Spinal cord (tissue), 10 donors: ENCODE data around the gene HKDC1. TPM values are rescaled to one million over a fixed set of nuclear protein-coding genes. Genes with fewer than 3 reads are reported as not detected.

ENCODE experiments used
- DNase-seq, 6 donors: peaks; one replicate each; pipeline versions ENCODE4 v3.0.0 to v3.0.0-alpha.2; 2013 to 2015; ENCODE audit warnings: low spot score in 6 of 6, low read depth in 4 of 6
- H3K27ac ChIP-seq: one replicate; pipeline ENCODE4 v1.5.1; 2013; ENCODE audit warnings: low read depth, low read length, control low read depth
- H3K27me3 ChIP-seq: one replicate; pipeline ENCODE4 v1.6.1; 2013; ENCODE audit warnings: low read length; ENCODE audit not compliant: control insufficient read depth, insufficient read depth
- H3K36me3 ChIP-seq: one replicate; pipeline ENCODE4 v1.6.1; 2013; ENCODE audit warnings: low read length; ENCODE audit not compliant: control insufficient read depth, insufficient read depth
- H3K4me1 ChIP-seq: one replicate; pipeline ENCODE4 v1.6.1; 2013; ENCODE audit warnings: low read length; ENCODE audit not compliant: control insufficient read depth, insufficient read depth
- H3K4me3 ChIP-seq: one replicate; pipeline ENCODE4 v1.5.1; 2013; ENCODE audit warnings: low read depth, low read length, control low read depth
- H3K9me3 ChIP-seq: one replicate; pipeline ENCODE4 v1.6.1; 2013; ENCODE audit warnings: low read length; ENCODE audit not compliant: control insufficient read depth, insufficient read depth
- WGBS: methylation state at CpG from one replicate; pipeline ENCODE4 v1.1.5; 2013; ENCODE audit warnings: missing lambda C conversion rate; ENCODE audit not compliant: insufficient coverage; 5-methylcytosine and 5-hydroxymethylcytosine counted together
- polyA plus RNA-seq, 2 donors: library from polyadenylated mRNA; unstranded; fragments of 120-200 nt; gene quantifications; one replicate each; pipeline ENCODE4 v1.2.1, GENCODE V29; 2013; ENCODE audit not compliant: insufficient read length in 2 of 2
- total RNA-seq, 2 donors: library from RNA; depleted of rRNA in 1 of 2; stranded (reverse); fragments of 120-200 nt in 1 of 2; fragments of >200 nt in 1 of 2; gene quantifications; one replicate each; pipeline versions ENCODE4 v1.2.3 to v1.2.4, GENCODE V29; 2013 to 2014
- donor health status: healthy.

The HKDC1 gene
- total and polyA plus RNA-seq, 4 donors = 0.89 to 2.2 (median 1.7) TPM

DNA sequence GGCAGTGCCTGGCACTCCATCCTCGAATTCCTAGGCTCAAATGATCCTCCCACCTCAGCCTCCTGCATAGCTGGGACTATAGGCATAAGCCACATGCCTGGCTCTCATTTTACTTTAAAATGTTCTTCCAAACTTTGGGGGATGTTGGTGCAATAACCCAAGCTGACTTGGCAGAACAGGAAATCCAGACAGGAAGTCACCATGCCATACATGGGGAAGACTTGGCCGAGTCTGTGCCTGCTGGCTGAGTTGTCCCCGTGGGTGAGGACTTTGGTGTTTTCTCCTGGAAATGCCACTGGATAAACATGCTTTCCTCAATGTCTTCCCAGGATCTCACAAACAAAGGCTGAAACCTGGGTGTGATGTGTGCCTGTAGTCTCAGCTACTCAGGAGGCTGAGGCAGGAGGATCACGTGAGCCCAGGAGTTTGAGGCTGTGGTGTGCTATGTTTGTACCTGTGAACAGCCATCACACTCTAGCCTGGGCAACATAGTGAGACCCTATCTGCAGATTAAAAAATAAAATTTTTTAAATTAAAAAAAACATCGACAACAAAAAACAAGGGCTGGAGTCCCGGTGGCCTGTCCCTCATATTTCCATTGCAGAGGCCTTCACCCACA lies 19.8 kb downstream of the HKDC1 start:
- Histone ChIP-seq H3K4me1 (peaks cover 11% of the 10 kb centered on the region), H3K36me3 (no peaks in the 10 kb centered on the region), H3K27ac (no peak overlapping the region), H3K27me3 (peaks cover 4% of the 10 kb centered on the region), H3K9me3 (no peaks in the 10 kb centered on the region), H3K4me3 (no peak overlapping the region)
- no peak for DNase-seq
- WGBS = 92% methylated on average over 5 of the region's 6 CpGs

DNA sequence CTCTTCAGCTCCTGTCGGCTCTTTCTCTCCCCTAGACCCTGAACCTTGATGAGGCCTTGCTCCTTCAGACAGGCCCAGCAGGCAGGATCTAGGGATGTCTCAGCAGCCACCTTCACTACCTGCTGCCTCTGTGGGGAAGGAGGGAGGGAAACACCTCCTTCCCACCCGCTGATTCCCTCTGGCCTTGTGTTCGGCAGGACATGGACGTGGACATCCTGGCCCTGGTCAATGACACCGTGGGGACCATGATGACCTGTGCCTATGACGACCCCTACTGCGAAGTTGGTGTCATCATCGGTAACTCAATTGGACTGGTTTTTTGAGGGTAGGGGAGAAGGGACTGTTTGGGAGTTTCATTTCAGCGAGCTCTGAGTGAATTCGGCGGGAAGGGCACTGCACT lies 20.3 kb downstream of the HKDC1 start:
- WGBS = 96% methylated on average over 6 of the region's 11 CpGs
- H3K27ac ChIP-seq = no peak overlapping the region
- no peak overlapping the region for H3K4me3 ChIP-seq
- H3K36me3 ChIP-seq = no peaks in the 10 kb centered on the region
- H3K4me1 ChIP-seq = peaks cover 11% of the 10 kb centered on the region
- peaks cover 4% of the 10 kb centered on the region for H3K27me3 ChIP-seq
- DNase-seq = no peak
- H3K9me3 ChIP-seq = no peaks in the 10 kb centered on the region

GRCh38 chr10:69241575-69241974 lies 21.4 kb downstream of the HKDC1 start:
- peaks cover 7% of the 10 kb centered on the region for H3K27me3 ChIP-seq
- no peaks in the 10 kb centered on the region for H3K36me3 ChIP-seq
- DNase-seq = no peak
- H3K27ac ChIP-seq = no peak overlapping the region
- H3K4me3 ChIP-seq = no peak overlapping the region
- no peaks in the 10 kb centered on the region for H3K9me3 ChIP-seq
- 70% methylated on average over 3 of the region's 7 CpGs for WGBS
- peaks cover 11% of the 10 kb centered on the region for H3K4me1 ChIP-seq

DNA sequence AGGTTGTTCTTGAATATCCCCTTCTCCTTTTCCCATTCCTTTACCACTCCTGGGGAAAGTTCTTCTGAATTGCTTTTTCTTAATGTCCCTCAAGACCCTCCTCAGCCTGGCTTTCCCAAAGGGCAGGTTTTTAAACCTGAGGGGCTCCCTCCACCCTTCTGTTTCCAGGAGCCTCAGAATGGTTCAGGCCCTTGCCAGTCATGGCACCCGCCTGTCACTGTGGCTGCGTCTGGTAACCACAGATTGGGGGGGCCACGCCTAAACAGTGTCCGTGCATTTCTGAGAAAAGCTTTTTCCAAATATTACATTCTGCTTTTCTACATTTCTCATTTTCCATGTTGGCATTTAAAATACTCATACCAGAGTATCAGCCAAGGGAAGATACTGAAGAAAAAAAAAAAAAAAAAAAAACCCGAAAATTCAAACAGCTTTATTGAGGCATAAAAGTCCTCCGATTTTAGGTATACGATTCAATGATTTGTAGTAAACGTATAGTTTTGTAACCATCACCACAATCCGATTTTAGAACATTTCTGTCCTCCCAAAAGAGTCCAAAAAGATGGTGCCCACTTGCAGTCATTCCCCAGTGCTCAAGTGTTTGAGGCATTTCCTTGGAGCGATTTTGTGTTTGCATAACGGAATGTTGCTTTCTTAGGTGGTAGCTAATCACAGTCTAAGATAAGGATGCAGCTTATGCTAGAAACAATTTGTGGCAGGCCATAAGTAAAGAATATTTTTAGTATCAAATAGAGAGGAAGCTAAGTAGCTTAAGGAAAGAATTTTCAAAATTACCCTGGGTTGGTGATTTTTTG lies 22.1 kb downstream of the HKDC1 start:
- Histone ChIP-seq H3K27ac (no peak overlapping the region), H3K27me3 (peaks cover 7% of the 10 kb centered on the region), H3K36me3 (no peaks in the 10 kb centered on the region), H3K4me1 (peaks cover 11% of the 10 kb centered on the region), H3K9me3 (no peaks in the 10 kb centered on the region), H3K4me3 (no peak overlapping the region)
- WGBS = 74% methylated on average over 3 of the region's 11 CpGs
- DNase-seq = peak in 1 of 6 donors; percentile 55

DNA sequence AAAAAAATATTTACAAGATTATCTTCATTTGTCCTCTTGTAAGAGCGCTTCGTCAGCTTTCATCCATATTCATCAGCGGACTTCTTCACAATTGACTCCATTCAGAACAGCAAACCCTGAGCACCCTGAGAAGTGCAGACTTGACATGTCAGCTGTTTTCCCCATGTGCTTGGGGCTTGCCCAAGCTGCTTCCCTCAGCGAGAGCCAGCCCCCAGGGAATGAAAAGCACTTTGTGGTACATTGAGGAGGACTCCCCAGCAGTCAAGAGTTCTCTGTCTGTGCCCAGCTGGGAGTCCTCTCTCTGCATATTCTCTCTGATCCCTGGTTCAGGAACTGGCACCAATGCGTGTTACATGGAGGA lies 22.7 kb downstream of the HKDC1 start:
- peaks cover 8% of the 10 kb centered on the region for H3K4me1 ChIP-seq
- 36% methylated on average over 5 of the region's 5 CpGs for WGBS
- no peaks in the 10 kb centered on the region for H3K36me3 ChIP-seq
- H3K27me3 ChIP-seq = peaks cover 7% of the 10 kb centered on the region
- peak in 4 of 6 donors; percentile 45 to 91 (median 68) for DNase-seq
- peak overlapping the region; percentile 57 for H3K27ac ChIP-seq
- H3K9me3 ChIP-seq = no peaks in the 10 kb centered on the region
- H3K4me3 ChIP-seq = no peak overlapping the region

DNA sequence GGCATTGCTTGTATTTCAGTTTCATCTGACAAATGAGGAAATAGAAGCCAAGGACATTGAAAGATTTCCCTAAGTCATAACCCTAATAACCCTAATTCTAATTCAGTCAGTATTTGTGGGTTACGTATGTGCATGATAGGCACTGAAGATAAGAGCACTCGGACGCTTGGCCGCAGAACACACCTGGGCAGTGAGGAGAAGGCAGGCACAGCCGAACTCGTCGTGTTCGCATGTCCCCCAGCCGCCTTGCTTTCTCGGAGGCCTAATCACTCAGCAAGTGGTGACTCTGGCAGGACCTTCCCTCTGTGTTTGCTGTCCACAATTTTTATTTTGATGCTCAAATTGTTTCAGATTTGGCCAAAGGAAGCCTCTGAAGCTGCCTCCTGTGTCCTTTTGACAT lies 23.7 kb downstream of the HKDC1 start:
- 91% methylated on average over 10 of the region's 10 CpGs for WGBS
- DNase-seq = no peak
- no peaks in the 10 kb centered on the region for H3K9me3 ChIP-seq
- no peak overlapping the region for H3K4me3 ChIP-seq
- no peak overlapping the region for H3K27ac ChIP-seq
- peaks cover 9% of the 10 kb centered on the region for H3K27me3 ChIP-seq
- H3K4me1 ChIP-seq = peaks cover 7% of the 10 kb centered on the region
- H3K36me3 ChIP-seq = peaks cover 7% of the 10 kb centered on the region

GRCh38 chr10:69246036-69246435 lies 25.9 kb downstream of the HKDC1 start:
- no peaks in the 10 kb centered on the region for H3K9me3 ChIP-seq
- H3K4me3 ChIP-seq = no peak overlapping the region
- H3K36me3 ChIP-seq = peaks cover 7% of the 10 kb centered on the region
- H3K27me3 ChIP-seq = peaks cover 5% of the 10 kb centered on the region
- no peak overlapping the region for H3K27ac ChIP-seq
- H3K4me1 ChIP-seq = peaks cover 7% of the 10 kb centered on the region
- DNase-seq = no peak
- 100% methylated on average over 2 of the region's 5 CpGs for WGBS

GRCh38 chr10:69246581-69247312 lies 26.6 kb downstream of the HKDC1 start:
- Histone ChIP-seq H3K4me3 (no peak overlapping the region), H3K36me3 (peaks cover 7% of the 10 kb centered on the region), H3K27me3 (peaks cover 5% of the 10 kb centered on the region), H3K4me1 (peaks cover 7% of the 10 kb centered on the region), H3K9me3 (no peaks in the 10 kb centered on the region), H3K27ac (no peak overlapping the region)
- over 99% methylated on average over 7 of the region's 14 CpGs for WGBS
- DNase-seq = no peak

DNA sequence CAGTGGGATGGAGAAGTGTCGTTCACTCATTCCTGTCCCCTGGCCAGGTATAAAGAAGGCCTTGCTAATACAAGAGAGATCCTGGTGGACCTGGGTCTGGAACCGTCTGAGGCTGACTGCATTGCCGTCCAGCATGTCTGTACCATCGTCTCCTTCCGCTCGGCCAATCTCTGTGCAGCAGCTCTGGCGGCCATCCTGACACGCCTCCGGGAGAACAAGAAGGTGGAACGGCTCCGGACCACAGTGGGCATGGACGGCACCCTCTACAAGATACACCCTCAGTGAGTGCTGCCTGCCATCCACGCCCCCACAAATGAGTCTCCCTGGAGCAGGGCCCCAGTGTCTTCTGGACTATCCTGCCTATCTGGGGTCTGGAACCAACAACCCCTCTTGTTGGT lies 27.2 kb downstream of the HKDC1 start:
- Histone ChIP-seq H3K27ac (no peak overlapping the region), H3K36me3 (peaks cover 7% of the 10 kb centered on the region), H3K4me3 (no peak overlapping the region), H3K4me1 (peaks cover 7% of the 10 kb centered on the region), H3K9me3 (peaks cover 2% of the 10 kb centered on the region), H3K27me3 (peaks cover 5% of the 10 kb centered on the region)
- 96% methylated on average over 13 of the region's 13 CpGs for WGBS
- no peak for DNase-seq
